HCT116 (cell line): ENCODE measurements around the gene CLDN1. TPM values are rescaled to one million over a fixed set of nuclear protein-coding genes. Genes with fewer than 3 reads are reported as not detected.

Experiments
- ATAC-seq: fragments of 200-7000 bp; cut with Tn5 transposase; 2 replicates; pipeline ENCODE4 v1.9.1; 2020; ENCODE audit warnings: mild to moderate bottlenecking, moderate library complexity
- BruUV-seq: library from RNA; stranded (reverse); fragments of 400-500 nt; replicated peaks from 2 replicates; lab custom pipeline; 2021; lab: Mats Ljungman, UMichigan
- CTCF ChIA-PET: fragments of 300-600 bp; sonication (Branson Sonifier 250); formaldehyde crosslinking; loops from one replicate; lab custom pipeline; 2021; ENCODE audit warnings: antibody characterized with exemption; lab: Charles Lee
- POLR2A ChIA-PET: fragments of 300-600, 350-600 bp; sonication (Branson Sonifier 250); formaldehyde crosslinking; loops from one replicate; lab custom pipeline; 2021; ENCODE audit warnings: antibody characterized with exemption; lab: Charles Lee
- RAD21 ChIA-PET, 2 experiments: fragments of 300-600 bp; sonication (Branson Sonifier 250); formaldehyde crosslinking; loops; one replicate each; lab custom pipeline; 2023; ENCODE audit warnings: low total read pairs in 2 of 2; ENCODE audit not compliant: uncharacterized antibody in 2 of 2, unreplicated experiment in 2 of 2, low non-redundant PET in 1 of 2; lab: Charles Lee
- DNase-seq: peaks from one replicate; pipeline ENCODE4 v3.0.0-alpha.2; 2010; ENCODE audit warnings: low read depth, low spot score
- H2AFZ ChIP-seq: fragments of 200-600 bp; shearing (Covaris generic), sonication (generic); 2 replicates; pipeline ENCODE4 v1.6.1; 2017; ENCODE audit warnings: low read depth, mixed run types, mixed read lengths, antibody characterized with exemption, low read length; ENCODE audit not compliant: poor library complexity, severe bottlenecking
- H3K27ac ChIP-seq: 2 replicates; pipeline ENCODE4 v1.5.1; 2012; ENCODE audit warnings: low read depth, low read length
- H3K27me3 ChIP-seq: fragments of 200-600 bp; sonication (generic); 2 replicates; pipeline ENCODE4 v1.6.1; 2016; ENCODE audit warnings: mixed run types, low read length, mixed read lengths; ENCODE audit not compliant: insufficient read depth
- H3K36me3 ChIP-seq, 2 experiments: fragments of 200-500 bp in 1 of 2; fragments of 200-600 bp in 1 of 2; sonication (Bioruptor generic) in 1 of 2; sonication (generic) in 1 of 2; 2 replicates each; pipeline versions ENCODE4 v1.5.1 to v1.6.1; 2014 to 2016; ENCODE audit warnings: low read length in 2 of 2, inconsistent platforms in 1 of 2, mixed read lengths in 1 of 2, mixed run types in 1 of 2; ENCODE audit not compliant: insufficient read depth in 2 of 2, control insufficient read depth in 1 of 2
- H3K4me1 ChIP-seq, 2 experiments: fragments of 200-600 bp in 1 of 2; sonication (generic) in 1 of 2; 2 replicates each; pipeline versions ENCODE4 v1.5.1 to v1.6.1; 2012 to 2017; ENCODE audit warnings: low read length in 2 of 2, inconsistent platforms in 1 of 2, mild to moderate bottlenecking in 1 of 2, mixed read lengths in 1 of 2, mixed run types in 1 of 2, moderate library complexity in 1 of 2; ENCODE audit not compliant: insufficient read depth in 2 of 2, control insufficient read depth in 1 of 2
- H3K4me2 ChIP-seq: fragments of 200-600 bp; sonication (generic); 2 replicates; pipeline ENCODE4 v1.6.1; 2017; ENCODE audit warnings: mixed run types, low read length, mixed read lengths
- H3K4me3 ChIP-seq, 2 experiments: fragments of 200-600 bp in 1 of 2; sonication (generic) in 1 of 2; replicated peaks in 1 of 2; 2 replicates each; pipeline ENCODE4 v1.5.1; 2011 to 2016; ENCODE audit warnings: low read length in 2 of 2, control low read depth in 1 of 2, low read depth in 1 of 2, mild to moderate bottlenecking in 1 of 2, mixed read lengths in 1 of 2, mixed run types in 1 of 2
- H3K79me2 ChIP-seq: fragments of 200-600 bp; sonication (generic); 2 replicates; pipeline ENCODE4 v1.6.1; 2017; ENCODE audit warnings: mild to moderate bottlenecking, mixed run types, low read length, moderate library complexity, mixed read lengths; ENCODE audit not compliant: insufficient read depth
- H3K9ac ChIP-seq: fragments of 200-600 bp; sonication (generic); 2 replicates; pipeline ENCODE4 v1.6.1; 2016; ENCODE audit warnings: low read length, mixed read lengths
- H3K9me2 ChIP-seq: fragments of 200-600 bp; sonication (generic), shearing (Covaris generic); 2 replicates; pipeline ENCODE4 v1.6.1; 2017; ENCODE audit warnings: mixed run types, mild to moderate bottlenecking, moderate library complexity; ENCODE audit not compliant: insufficient read depth
- H3K9me3 ChIP-seq, 2 experiments: fragments of 200-500 bp in 1 of 2; fragments of 200-600 bp in 1 of 2; sonication (Bioruptor generic) in 1 of 2; sonication (generic) in 1 of 2; 2 replicates each; pipeline ENCODE4 v1.6.1; 2014 to 2017; ENCODE audit warnings: low read length in 2 of 2, mixed read lengths in 2 of 2, inconsistent platforms in 1 of 2, low read depth in 1 of 2, mild to moderate bottlenecking in 1 of 2, mixed run types in 1 of 2, moderate library complexity in 1 of 2; ENCODE audit not compliant: control insufficient read depth in 1 of 2, insufficient read depth in 1 of 2
- H4K20me1 ChIP-seq: fragments of 200-600 bp; sonication (generic), shearing (Covaris generic); 2 replicates; pipeline ENCODE4 v1.6.1; 2017; ENCODE audit warnings: mixed run types, mild to moderate bottlenecking, moderate library complexity; ENCODE audit not compliant: insufficient read depth
- CEBPB ChIP-seq: IDR thresholded peaks from 2 replicates; pipeline ENCODE4 v1.6.1; 2012; ENCODE audit warnings: low read depth
- CTCF ChIP-seq, 3 experiments: fragments of 200-600 bp in 1 of 3; sonication (generic) in 1 of 3; IDR thresholded peaks in 2 of 3; conservative IDR thresholded peaks in 1 of 3; 2 replicates each; pipeline ENCODE4 v1.5.1; 2012 to 2017; ENCODE audit warnings: low read depth in 2 of 3, low read length in 2 of 3, antibody characterized with exemption in 1 of 3, borderline replicate concordance in 1 of 3, control low read depth in 1 of 3, mild to moderate bottlenecking in 1 of 3, mixed read lengths in 1 of 3, mixed run types in 1 of 3, moderate library complexity in 1 of 3; ENCODE audit not compliant: insufficient read depth in 1 of 3
- SIN3A ChIP-seq: IDR thresholded peaks from 2 replicates; pipeline ENCODE4 v1.6.1; 2012; ENCODE audit warnings: low read depth
- TCF7L2 ChIP-seq: IDR thresholded peaks from 2 replicates; pipeline ENCODE4 v1.7.0; 2011; ENCODE audit warnings: borderline replicate concordance, inconsistent platforms; ENCODE audit not compliant: insufficient read depth, insufficient read length; ENCODE audit errors: extremely low read depth
- intact Hi-C: fragments of 100-400 bp; cut with micrococcal nuclease; formaldehyde crosslinking; loops from 2 replicates; pipeline ENCODE4 v1.10.0; 2022
- total RNA-seq: library from RNA; stranded (reverse); gene quantifications from one replicate; pipeline ENCODE4 v1.2.1, GENCODE V29; 2021; ENCODE audit not compliant: unreplicated experiment

Gene CLDN1
- total RNA-seq, 1 experiment from 2014 or later, result 0.20 TPM

- Histone ChIP-seq H3K4me1 (peaks cover 0 to 10% of the 10 kb centered on the region in 2 experiments; a peak in 1 of 4 replicates), H3K9ac (no peak overlapping the region), H3K27ac (no peak overlapping the region), H3K36me3 (no peaks in the 10 kb centered on the region), H3K9me3 (no peaks in the 10 kb centered on the region), H3K79me2 (no peaks in the 10 kb centered on the region), H4K20me1 (no peaks in the 10 kb centered on the region), H3K27me3 (no peaks in the 10 kb centered on the region; the same call in 1 of the 2 replicates), H3K4me3 (peak overlapping the region; percentile 25 to 34), H2AFZ (peak overlapping the region; percentile 84), H3K9me2 (no peaks in the 10 kb centered on the region), H3K4me2 (peak overlapping the region; percentile 71)
- DNase-seq, result no peak
- peak; percentile 10; the same call in 1 of the 2 replicates for ATAC-seq
- POLR2A ChIA-PET, result interaction anchor here (0.6 kb wide), 1 partner anchor 13 kb away, joined by 3 read pairs; no protein-coding TSS in a partner anchor
- RAD21 ChIA-PET, result interaction anchor here in 1 of 2 experiments (0.6 kb wide), 1 partner anchor 97 kb away, joined by 3 read pairs; no protein-coding TSS in a partner anchor
- TF ChIP-seq TCF7L2 (peak; percentile 51), CEBPB (no peak), CTCF (IDR thresholded peaks at IDR 0.05 in 2 of 3, conservative IDR thresholded peaks at IDR 0.05 in 1 of 3; ENCODE audit: borderline replicate concordance in 1 of 3, insufficient read depth in 1 of 3, low read depth in 2 of 3, low read length in 2 of 3) (peak in 1 of 3 experiments; percentile 3; a peak in 1 of 6 replicates), SIN3A (no peak)
- no TSS peak for BruUV-seq
- intact Hi-C loops, result loop anchor here (1.0 kb wide), 3 partner anchors 97 to 361 kb away; no protein-coding TSS in a partner anchor
- CTCF ChIA-PET, result interaction anchor here (0.7 to 2.6 kb wide), 19 partner anchors 9 to 361 kb away, joined by 3 to 21 read pairs (median 5); no protein-coding TSS in a partner anchor
These were observed 479 bp upstream of the CLDN1 start for GRCh38 chr3:190322604-190323245.
